Neuronal stem cell (in vitro differentiated cells): ENCODE measurements around the gene EOLA2.
A peak's percentile ranks its signal among the peaks of the same experiment; 100 is the strongest.

Experiments used
- DNase-seq: peaks from one replicate; pipeline ENCODE4 v3.0.0-alpha.2; 2013; ENCODE audit warnings: low spot score
- H2AFZ ChIP-seq: one replicate; pipeline ENCODE4 v1.6.1; 2013; ENCODE audit warnings: mild to moderate bottlenecking, low read length, inconsistent platforms
- H2AK5ac ChIP-seq: 2 replicates; pipeline ENCODE4 v1.6.1; 2013; ENCODE audit warnings: low read depth, mild to moderate bottlenecking, inconsistent platforms, low read length, moderate library complexity, mixed read lengths
- H2BK120ac ChIP-seq: 2 replicates; pipeline ENCODE4 v1.6.1; 2013; ENCODE audit warnings: low read depth, mild to moderate bottlenecking, inconsistent platforms, low read length, moderate library complexity, mixed read lengths
- H2BK12ac ChIP-seq: one replicate; pipeline ENCODE4 v1.6.1; 2013; ENCODE audit warnings: low read length, inconsistent platforms
- H2BK15ac ChIP-seq: 2 replicates; pipeline ENCODE4 v1.6.1; 2013; ENCODE audit warnings: mild to moderate bottlenecking, low read length, inconsistent platforms, mixed read lengths
- H2BK5ac ChIP-seq: one replicate; pipeline ENCODE4 v1.6.1; 2013; ENCODE audit warnings: inconsistent platforms, mild to moderate bottlenecking, low read length, moderate library complexity
- H3K14ac ChIP-seq: one replicate; pipeline ENCODE4 v1.6.1; 2013; ENCODE audit warnings: low read length, inconsistent platforms
- H3K18ac ChIP-seq: 2 replicates; pipeline ENCODE4 v1.6.1; 2013; ENCODE audit warnings: low read length, inconsistent platforms
- H3K23ac ChIP-seq: 2 replicates; pipeline ENCODE4 v1.6.1; 2013; ENCODE audit warnings: low read depth, mild to moderate bottlenecking, mixed read lengths, low read length, inconsistent platforms; ENCODE audit not compliant: poor library complexity
- H3K27ac ChIP-seq: replicated peaks from 3 replicates; pipeline ENCODE4 v1.5.1; 2013; ENCODE audit warnings: low read length, inconsistent platforms
- H3K27me3 ChIP-seq, 3 experiments: 2 replicates each; pipeline ENCODE4 v1.6.1; 2013; ENCODE audit warnings: low read length in 3 of 3, mild to moderate bottlenecking in 2 of 3, inconsistent platforms in 1 of 3, low read depth in 1 of 3, mixed read lengths in 1 of 3, moderate library complexity in 1 of 3; ENCODE audit not compliant: control insufficient read depth in 3 of 3, insufficient read depth in 3 of 3
- H3K36me3 ChIP-seq, 2 donors: replicated peaks in 1 of 2; 2 replicates each; pipeline ENCODE4 v1.6.1; 2013; ENCODE audit warnings: low read length in 2 of 2; ENCODE audit not compliant: control insufficient read depth in 2 of 2, insufficient read depth in 2 of 2
- H3K4ac ChIP-seq: 2 replicates; pipeline ENCODE4 v1.6.1; 2013; ENCODE audit warnings: inconsistent platforms, mild to moderate bottlenecking, low read length, moderate library complexity
- H3K4me1 ChIP-seq, 2 donors: 1 replicate in 1 of 2; 2 replicates in 1 of 2; pipeline ENCODE4 v1.6.1; 2013; ENCODE audit warnings: low read length in 2 of 2, low read depth in 1 of 2; ENCODE audit not compliant: control insufficient read depth in 2 of 2, insufficient read depth in 1 of 2
- H3K4me2 ChIP-seq: one replicate; pipeline ENCODE4 v1.6.1; 2013; ENCODE audit warnings: mild to moderate bottlenecking, low read length, inconsistent platforms; ENCODE audit not compliant: insufficient read depth, poor library complexity, severe bottlenecking
- H3K4me3 ChIP-seq, 2 donors: 2 replicates each; pipeline ENCODE4 v1.5.1; 2013; ENCODE audit warnings: low read length in 2 of 2, mild to moderate bottlenecking in 2 of 2, inconsistent platforms in 1 of 2, moderate library complexity in 1 of 2
- H3K79me1 ChIP-seq: one replicate; pipeline ENCODE4 v1.6.1; 2013; ENCODE audit warnings: low read depth, mild to moderate bottlenecking, inconsistent platforms, low read length, moderate library complexity
- H3K9ac ChIP-seq: one replicate; pipeline ENCODE4 v1.6.1; 2013; ENCODE audit warnings: mild to moderate bottlenecking, low read depth, low read length, inconsistent platforms; ENCODE audit not compliant: poor library complexity
- H3K9me3 ChIP-seq, 2 donors: replicated peaks in 1 of 2; 2 replicates each; pipeline versions ENCODE3 to v1.6.1; 2013; ENCODE audit warnings: low read length in 2 of 2, mild to moderate bottlenecking in 2 of 2, inconsistent platforms in 1 of 2, low read depth in 1 of 2, mixed read lengths in 1 of 2, moderate library complexity in 1 of 2; ENCODE audit not compliant: control insufficient read depth in 2 of 2, insufficient read depth in 1 of 2
- H4K8ac ChIP-seq: one replicate; pipeline ENCODE4 v1.6.1; 2013; ENCODE audit warnings: low read depth, mild to moderate bottlenecking, inconsistent platforms, low read length, moderate library complexity
- H4K91ac ChIP-seq: one replicate; pipeline ENCODE4 v1.6.1; 2013; ENCODE audit warnings: low read length, low read depth, mild to moderate bottlenecking, inconsistent platforms; ENCODE audit not compliant: poor library complexity
- WGBS, 2 donors: extraction: QIAGEN DNeasy Blood & Tissue Kit; methylation state at CpG; one replicate each; pipeline ENCODE4 v1.1.7; 2013; ENCODE audit warnings: missing lambda C conversion rate in 2 of 2, mixed read lengths in 1 of 2; ENCODE audit not compliant: insufficient read length in 2 of 2, insufficient replicate concordance in 1 of 2; ENCODE audit errors: extremely low coverage in 2 of 2; 5-methylcytosine and 5-hydroxymethylcytosine counted together

The EOLA2 gene

DNA sequence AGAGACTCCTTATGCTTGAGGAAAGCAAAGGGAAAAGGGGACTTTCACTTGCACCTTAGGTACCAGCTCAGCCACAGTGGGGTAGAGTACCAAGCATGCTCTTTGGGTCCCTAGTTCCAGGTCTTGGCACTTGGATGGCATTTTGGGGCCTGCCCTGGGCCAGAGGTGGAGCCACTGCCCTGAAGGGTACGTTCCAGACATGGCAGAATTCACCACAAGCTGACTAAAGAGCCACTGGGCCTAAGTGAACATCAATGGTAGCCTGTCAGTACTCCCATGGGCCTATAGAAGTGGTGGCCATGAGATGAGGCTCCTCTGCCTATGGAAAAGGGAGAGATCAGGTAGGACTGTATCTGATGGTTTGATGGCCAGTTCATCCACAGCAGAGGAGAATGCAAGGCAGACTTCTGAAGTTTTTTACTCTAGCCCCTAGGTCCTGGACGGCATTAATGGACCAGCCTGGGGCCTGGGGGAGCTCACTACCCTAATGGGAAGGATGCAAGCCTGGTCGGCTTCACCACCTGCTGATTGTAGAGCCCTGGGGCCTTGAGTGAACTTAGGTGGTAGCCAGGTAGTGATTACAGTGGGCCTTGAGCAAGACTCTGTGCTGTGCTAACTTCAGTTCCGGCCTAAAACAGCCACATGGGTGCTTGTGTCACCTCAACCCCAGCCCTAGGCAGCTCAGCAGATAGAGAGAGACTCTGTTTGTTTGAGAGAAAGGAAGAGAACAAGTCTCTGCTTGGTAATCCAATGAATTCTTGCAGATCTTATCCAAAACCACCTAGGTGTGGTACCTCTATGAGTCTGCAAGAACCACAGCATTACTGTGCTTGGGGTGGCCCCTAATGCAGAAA lies 28.7 kb downstream of the EOLA2 start:
- Histone ChIP-seq H3K27me3 (no peaks in the 10 kb centered on the region), H2BK5ac (no peak overlapping the region), H4K8ac (no peak overlapping the region), H3K4me3 (no peak overlapping the region), H2BK120ac (no peak overlapping the region), H3K4ac (no peak overlapping the region), H4K91ac (no peak overlapping the region), H3K36me3 (no peaks in the 10 kb centered on the region), H2BK15ac (no peak overlapping the region), H3K27ac (no peak overlapping the region), H2BK12ac (no peak overlapping the region), H3K4me1 (no peaks in the 10 kb centered on the region), H2AFZ (no peak overlapping the region), H3K14ac (no peak overlapping the region), H3K23ac (no peak overlapping the region), H3K9ac (no peak overlapping the region), H3K9me3 (no peaks in the 10 kb centered on the region), H2AK5ac (no peak overlapping the region), H3K79me1 (no peaks in the 10 kb centered on the region), H3K4me2 (no peak overlapping the region), H3K18ac (no peak overlapping the region)
- no CpG with 5 or more reads among the region's 4 CpGs for WGBS, 2 donors
- no peak for DNase-seq

DNA sequence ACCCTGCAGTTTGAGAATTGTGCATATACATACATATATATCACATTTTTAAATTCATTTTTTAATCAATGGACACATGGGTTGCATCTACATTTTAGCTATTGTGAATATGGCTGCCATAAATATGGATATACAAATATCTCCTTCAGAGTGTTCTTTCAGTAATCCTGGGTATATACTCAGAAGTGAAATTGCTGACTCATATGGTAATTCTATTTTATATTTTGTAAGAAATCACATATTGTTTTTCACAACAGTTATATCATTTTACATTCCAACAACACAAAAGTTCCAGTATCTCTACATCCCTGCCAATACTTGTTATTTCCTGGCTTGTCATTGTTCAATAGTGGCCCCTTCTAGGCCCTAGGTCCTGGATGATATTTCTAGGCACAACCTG lies 29.6 kb downstream of the EOLA2 start:
- Histone ChIP-seq H3K18ac (no peak overlapping the region), H2BK120ac (no peak overlapping the region), H4K8ac (no peak overlapping the region), H2AFZ (no peak overlapping the region), H2BK12ac (no peak overlapping the region), H3K4me1 (no peaks in the 10 kb centered on the region), H3K4me3 (no peak overlapping the region), H3K14ac (no peak overlapping the region), H2BK5ac (no peak overlapping the region), H3K27ac (no peak overlapping the region), H3K79me1 (no peaks in the 10 kb centered on the region), H3K9me3 (no peaks in the 10 kb centered on the region), H2AK5ac (no peak overlapping the region), H3K4ac (no peak overlapping the region), H3K23ac (no peak overlapping the region), H3K27me3 (no peaks in the 10 kb centered on the region), H4K91ac (no peak overlapping the region), H3K9ac (no peak overlapping the region), H3K4me2 (no peak overlapping the region), H2BK15ac (no peak overlapping the region), H3K36me3 (no peaks in the 10 kb centered on the region)
- DNase-seq, result no peak

DNA sequence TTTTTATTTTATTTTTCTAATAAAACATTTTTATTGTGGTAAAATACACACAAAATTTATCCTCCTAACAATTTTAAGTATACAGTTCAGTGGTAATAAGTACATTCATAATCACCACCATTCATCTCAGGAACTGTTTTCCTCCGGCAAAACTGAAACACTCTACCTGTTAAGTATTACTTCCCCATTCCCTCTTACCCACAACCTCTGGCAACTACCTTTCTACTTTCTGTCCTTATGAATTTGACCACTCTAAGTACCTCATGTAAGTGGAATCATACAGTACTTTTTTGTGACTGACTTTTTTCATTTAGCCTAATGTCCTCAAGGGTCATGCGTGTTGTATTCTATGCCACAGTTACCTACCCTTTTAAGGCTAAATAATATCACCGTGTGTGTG lies 30.0 kb downstream of the EOLA2 start:
- Histone ChIP-seq H2BK5ac (no peak overlapping the region), H3K79me1 (no peaks in the 10 kb centered on the region), H3K4me3 (no peak overlapping the region), H3K9ac (no peak overlapping the region), H3K27me3 (no peaks in the 10 kb centered on the region), H3K14ac (no peak overlapping the region), H3K9me3 (no peaks in the 10 kb centered on the region), H3K36me3 (no peaks in the 10 kb centered on the region), H2BK15ac (no peak overlapping the region), H2BK12ac (no peak overlapping the region), H4K8ac (no peak overlapping the region), H3K23ac (no peak overlapping the region), H3K4me2 (no peak overlapping the region), H2AFZ (no peak overlapping the region), H2BK120ac (no peak overlapping the region), H3K4ac (no peak overlapping the region), H3K27ac (no peak overlapping the region), H3K18ac (no peak overlapping the region), H4K91ac (no peak overlapping the region), H3K4me1 (no peaks in the 10 kb centered on the region), H2AK5ac (no peak overlapping the region)
- no CpG with 5 or more reads among the region's 3 CpGs for whole genome bisulfite sequencing, 2 donors
- no peak for DNase-seq

DNA sequence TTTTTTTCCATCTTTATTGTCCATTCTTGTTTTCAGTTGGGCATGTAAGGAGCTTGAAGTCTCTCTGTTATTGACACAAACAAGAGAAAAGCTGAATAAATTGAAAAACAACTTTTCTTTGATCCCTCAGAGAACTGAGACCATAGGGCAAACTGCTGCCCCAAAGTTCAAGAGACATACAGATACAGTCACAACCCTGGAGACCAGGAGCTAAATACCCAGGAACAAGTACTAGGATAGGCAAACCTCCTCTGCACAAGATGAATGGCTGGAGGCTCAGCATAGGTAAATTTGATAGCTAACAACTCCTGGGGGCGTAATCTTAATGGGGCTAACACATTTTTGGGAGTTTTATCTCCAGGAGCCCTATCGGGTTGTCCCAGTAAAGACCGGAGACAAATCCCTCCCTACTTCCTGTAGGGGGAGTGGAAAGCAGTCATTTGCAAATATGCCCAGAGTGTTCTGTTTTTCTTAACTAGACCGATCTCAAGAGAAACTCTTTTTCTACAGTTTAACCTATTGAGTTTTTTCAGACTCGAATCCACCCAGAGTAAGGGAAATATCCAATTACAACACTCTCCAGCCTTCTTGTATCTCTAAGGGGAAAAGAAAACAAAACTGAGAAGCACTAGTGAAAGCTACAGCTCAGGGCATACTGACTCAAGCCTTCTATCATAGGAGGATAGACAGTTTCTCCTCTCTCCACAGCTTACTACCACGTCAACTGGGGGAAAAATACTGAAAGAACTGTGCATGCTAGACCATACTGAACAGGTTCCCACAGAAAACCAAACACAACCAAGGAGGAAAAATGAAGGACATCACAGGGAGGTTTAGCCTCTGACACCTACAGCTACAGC lies 34.2 kb downstream of the EOLA2 start:
- no peaks in the 10 kb centered on the region for H3K79me1 ChIP-seq
- no peak overlapping the region for H2AK5ac ChIP-seq
- H2BK12ac ChIP-seq, result no peak overlapping the region
- DNase-seq, result no peak
- H3K9me3 ChIP-seq, result no peaks in the 10 kb centered on the region
- H4K91ac ChIP-seq, result no peak overlapping the region
- H3K4ac ChIP-seq, result no peak overlapping the region
- peak overlapping the region; percentile 52 for H2AFZ ChIP-seq
- no peak overlapping the region for H3K14ac ChIP-seq
- H3K4me3 ChIP-seq, result no peak overlapping the region
- no CpG with 5 or more reads among the region's 6 CpGs for WGBS, 2 donors
- no peak overlapping the region for H2BK15ac ChIP-seq
- H3K36me3 ChIP-seq, result no peaks in the 10 kb centered on the region
- H2BK120ac ChIP-seq, result no peak overlapping the region
- H3K27me3 ChIP-seq, result no peaks in the 10 kb centered on the region
- H2BK5ac ChIP-seq, result no peak overlapping the region
- H3K9ac ChIP-seq, result no peak overlapping the region
- no peaks in the 10 kb centered on the region for H3K4me1 ChIP-seq
- no peak overlapping the region for H3K23ac ChIP-seq
- no peak overlapping the region for H4K8ac ChIP-seq
- H3K27ac ChIP-seq, result no peak overlapping the region
- no peak overlapping the region for H3K18ac ChIP-seq
- no peak overlapping the region for H3K4me2 ChIP-seq
